HG03520 (cell line): ENCODE data around the gene CELF6.

Source experiments
- ATAC-seq: cut with Tn5 transposase; IDR thresholded peaks from one replicate; pipeline ENCODE4 v1.9.1; 2021; ENCODE audit warnings: mild to moderate bottlenecking, moderate library complexity; ENCODE audit not compliant: unreplicated experiment

The CELF6 gene

DNA sequence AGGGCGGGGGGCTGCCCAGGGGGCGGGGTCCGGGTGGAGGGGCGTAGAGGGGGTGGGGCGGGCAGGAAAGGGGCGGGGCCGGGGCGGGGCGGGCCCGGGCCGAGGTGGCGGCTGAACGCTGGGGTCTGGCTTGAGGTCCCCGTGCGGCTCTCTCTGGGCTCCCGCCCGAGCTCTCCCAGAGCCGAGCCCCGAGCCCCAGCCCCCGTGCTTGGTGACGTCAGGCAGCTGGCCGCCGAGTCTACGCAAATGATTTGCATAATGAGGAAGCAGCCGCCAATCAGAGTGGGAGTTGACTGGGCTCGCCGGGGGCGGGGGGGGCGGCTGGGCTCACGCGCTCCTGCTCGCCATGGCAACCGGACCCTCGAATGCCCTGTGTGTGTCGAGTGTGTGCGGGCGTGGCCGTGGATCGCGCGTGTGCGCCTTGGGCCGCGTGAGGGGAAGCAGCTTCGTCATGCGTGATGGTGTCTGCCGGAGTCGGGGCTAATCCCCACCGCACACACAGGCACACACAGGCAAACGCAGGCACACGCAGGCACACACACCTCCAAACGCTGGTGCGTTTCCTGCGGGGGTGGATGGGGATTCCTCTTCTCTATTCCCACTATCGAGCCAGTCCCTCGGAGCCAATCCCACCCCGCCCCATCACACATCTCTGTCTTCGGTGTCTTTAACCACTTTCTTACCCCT is at the start of gene CELF6:
Gene CELF6, minus strand, starts transcription at position 173 of the 687 bp plus-strand sequence. CDS start 283 bp downstream, outside the sequence.
- ATAC-seq, result peak; percentile 59

DNA sequence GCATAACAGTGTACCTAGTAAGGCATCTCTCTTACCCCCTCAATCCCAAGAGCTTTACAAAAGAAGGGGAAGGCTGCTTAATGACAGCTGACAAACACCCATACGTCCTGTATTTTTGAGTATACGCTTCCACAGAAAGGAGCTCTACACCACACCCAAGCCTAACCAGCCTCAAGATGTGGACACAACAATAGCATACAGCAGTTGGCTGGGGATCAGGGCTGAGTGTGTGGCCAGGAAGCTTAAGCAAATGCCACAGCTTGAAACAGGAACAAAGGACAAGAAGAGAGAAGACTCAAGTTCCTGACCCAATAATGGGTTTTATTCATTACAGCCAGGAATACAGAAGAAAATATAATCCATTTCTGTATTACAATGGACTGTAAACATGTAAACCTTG is 48.9 kb upstream of the CELF6 start:
- ATAC-seq, result no peak

- ATAC-seq, result no peak
Observed at GRCh38 chr15:72368325-72368724, 48.4 kb upstream of the CELF6 start.

GRCh38 chr15:72365844-72366243 is 45.9 kb upstream of the CELF6 start:
- ATAC-seq, result peak; percentile 50

GRCh38 chr15:72361176-72361575 is 41.2 kb upstream of the CELF6 start:
- no peak for ATAC-seq

DNA sequence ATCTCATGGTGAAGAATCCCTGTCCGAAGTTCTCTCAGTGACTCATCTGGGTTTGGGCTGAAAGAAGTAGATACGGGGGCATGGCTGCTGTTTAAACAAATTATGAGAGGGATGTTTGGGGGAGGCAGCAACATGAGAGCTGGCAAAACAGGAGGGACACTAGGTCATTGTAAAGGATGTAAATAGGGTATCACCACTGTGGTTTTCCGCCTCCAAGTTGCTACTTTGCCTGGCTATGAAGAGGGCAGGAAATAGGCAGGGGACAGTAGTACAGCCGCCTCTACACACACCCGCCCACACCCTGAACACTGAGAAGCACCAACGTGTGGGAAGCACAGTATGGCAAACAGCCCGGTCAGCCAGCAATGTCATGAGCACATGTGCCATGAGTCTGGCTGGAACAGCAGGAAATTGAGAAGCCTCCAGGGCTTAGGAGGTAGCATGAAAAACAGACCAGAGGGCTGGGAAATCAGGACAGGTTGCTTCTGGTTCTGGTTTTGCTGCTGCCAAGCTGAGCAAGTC is 38.8 kb upstream of the CELF6 start:
- no peak for ATAC-seq

DNA sequence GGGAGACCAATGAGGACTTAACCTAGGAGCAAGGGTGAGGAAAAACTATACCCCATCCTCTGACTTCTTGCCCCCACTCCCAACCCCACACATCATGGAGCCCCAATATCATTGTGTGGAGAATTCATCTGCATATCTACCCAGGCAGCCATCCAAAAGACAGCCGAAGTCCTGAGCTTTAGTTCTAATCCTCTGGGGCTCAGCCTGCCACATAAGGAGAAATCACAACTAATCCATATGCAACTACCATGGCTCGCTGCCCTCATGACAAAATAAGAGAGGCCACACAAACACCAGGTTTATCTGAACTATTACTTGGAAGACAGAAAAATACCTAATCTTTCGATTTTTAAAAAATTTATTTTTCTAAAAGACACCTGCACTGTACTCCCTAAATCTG is 38.2 kb upstream of the CELF6 start:
- ATAC-seq, result no peak

DNA sequence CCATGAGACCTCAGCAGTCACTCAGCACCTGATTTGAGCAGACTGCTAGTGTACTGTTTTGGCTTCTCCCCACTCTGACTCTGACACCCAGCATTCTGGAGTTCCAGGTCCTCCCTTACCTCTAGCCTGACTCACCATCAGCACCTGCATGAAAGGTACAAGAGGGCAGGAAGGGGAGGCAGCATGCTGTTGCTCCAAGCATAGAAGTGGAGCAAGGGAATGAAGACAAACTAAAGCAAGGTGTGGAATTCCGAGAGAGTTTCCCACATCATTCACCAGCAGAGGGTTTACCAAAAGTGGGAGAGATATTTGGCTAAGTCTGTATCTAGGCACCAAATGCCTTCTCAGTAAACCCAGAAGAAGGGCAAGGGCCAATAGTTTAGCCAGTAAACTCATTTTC is 34.5 kb upstream of the CELF6 start:
- ATAC-seq, result no peak

- no peak for ATAC-seq
Observed at GRCh38 chr15:72353266-72353665, 33.3 kb upstream of the CELF6 start.

- ATAC-seq, result no peak
Observed at GRCh38 chr15:72345806-72346205, 25.8 kb upstream of the CELF6 start.

DNA sequence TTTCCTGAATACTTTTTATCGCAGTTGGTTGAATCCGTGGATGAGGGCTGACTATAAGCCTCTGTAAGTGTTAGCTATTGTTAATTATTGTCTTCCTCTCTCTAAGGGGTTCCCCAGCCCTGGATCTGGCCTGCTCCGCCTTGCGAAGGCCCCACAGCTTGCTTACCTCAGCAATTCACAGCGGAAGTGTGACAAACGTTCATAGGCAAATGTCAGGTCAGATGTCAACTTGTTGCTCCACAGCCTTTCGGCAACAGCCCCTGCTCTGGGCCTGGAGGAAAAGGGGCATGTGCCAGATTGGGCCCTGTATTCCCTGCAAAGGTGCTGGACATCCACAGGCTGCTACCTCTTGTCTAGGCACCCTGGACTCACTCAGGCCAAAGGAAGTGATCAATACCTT is 25.3 kb upstream of the CELF6 start:
- no peak for ATAC-seq

DNA sequence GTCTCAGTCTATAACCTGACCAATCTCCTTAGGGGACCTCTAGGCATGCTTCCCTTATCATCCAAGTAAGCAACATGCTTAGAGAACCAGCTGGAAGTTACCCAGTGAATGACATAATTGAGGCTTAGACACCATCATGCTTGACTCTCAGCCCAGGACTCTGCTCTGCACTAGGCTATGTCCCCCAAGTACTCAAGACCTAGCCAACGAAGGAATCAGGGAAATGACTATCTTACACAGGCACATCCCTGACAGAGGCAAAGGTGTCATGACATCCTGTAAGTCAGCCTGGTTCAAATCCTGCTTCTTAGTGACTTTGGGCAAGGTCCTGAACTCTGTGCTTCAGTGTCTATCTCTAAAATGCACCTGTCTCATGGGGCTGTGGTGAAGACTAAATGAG is 24.6 kb upstream of the CELF6 start:
- no peak for ATAC-seq

DNA sequence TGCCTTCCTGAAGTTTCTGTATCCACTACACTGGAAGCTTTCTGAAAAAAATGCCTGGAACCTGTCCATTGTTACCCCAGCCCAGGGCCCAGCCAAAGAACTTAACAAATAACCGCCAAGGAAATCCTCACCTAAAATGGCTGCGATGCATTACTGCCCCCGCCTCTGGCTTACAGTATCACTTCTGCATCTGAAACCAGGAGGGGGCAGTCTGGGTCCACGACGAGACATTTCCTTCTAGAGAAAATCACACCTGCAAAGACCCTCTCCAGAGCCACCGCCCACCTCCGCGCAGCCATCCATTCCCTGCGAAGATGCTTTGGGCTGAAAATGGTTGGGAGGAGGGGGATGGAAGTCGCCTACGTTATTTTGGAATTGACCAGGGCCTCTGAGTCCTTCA is 22.4 kb upstream of the CELF6 start:
- no peak for ATAC-seq

DNA sequence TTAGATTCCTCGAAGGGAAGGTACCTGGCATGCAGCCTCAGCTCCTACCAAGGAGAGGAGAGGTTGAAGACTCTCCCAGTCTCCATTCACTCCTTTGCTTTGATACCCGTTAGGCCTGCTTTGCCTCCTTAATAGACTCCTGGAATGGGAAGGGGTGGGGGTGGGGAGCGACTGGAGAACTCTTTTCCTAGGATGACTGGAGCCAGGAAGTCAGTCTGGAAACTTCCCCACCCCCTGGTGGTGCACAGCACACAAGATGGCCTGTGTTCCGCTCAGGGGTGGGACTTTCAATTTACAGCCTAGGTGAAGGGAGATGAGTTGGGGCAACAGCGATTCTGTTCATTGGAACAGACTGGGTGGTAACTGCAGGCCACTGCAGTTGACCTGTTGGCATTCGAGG is 21.4 kb upstream of the CELF6 start:
- no peak for ATAC-seq

DNA sequence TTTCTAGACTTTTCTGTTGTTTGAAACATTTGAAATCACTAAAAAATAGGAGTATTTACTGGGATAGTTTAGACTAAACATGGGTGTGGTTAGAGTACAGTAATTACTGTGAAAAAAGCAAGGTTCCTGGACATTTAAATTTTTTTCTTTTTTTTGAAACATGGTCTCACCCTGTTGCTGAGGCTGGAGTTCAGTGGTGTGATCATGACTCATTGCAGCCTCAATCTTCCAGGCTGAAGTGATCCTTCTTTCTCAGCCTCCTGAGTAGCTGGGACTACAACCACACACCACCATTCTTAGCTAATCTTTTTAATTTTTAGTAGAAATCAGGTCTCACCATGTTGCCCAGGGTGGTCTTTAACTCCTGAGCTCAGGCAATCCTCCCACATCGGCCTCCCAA is 20.4 kb upstream of the CELF6 start:
- no peak for ATAC-seq

- no peak for ATAC-seq
Observed at GRCh38 chr15:72339777-72340177, 19.8 kb upstream of the CELF6 start.

DNA sequence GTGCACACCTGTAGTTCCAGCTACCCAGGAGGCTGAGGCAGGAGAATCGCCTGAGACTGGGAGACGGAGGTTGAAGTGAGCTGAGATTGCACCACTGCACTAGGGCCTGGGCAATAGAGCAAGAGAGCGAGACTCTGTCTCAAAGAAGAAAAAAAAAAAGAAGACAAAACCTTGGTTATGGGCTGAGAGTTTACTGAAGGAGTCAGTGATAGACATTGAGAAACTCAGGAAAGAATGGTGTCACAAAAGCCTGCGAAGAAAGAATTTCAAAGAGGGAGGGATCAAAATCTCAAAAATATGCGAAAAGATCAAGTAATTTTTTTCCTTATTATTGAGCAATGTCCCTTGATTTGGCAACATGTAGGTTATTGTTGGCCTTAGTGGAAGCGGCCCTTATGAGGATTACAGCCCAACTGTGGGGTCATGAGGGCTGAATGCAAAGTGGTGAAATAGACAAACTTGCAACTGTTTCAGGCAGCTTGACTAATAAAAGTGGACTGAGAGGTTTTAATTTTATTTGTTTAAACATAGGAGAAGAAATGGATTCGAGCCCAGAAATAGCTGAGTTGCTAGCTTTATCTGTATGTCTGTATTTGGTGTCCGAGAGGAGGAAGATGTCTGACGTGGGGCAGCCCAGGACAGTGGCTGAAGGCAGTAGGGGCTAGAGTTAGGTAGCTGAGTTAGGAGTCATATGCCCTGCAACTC is 18.8 kb upstream of the CELF6 start:
- ATAC-seq, result no peak

GRCh38 chr15:72338148-72338547 is 18.2 kb upstream of the CELF6 start:
- no peak for ATAC-seq

- no peak for ATAC-seq
Observed at GRCh38 chr15:72334842-72335241, 14.9 kb upstream of the CELF6 start.

- ATAC-seq, result no peak
Observed at GRCh38 chr15:72331021-72331420, 11.1 kb upstream of the CELF6 start.

GRCh38 chr15:72323752-72324151 is 3.8 kb upstream of the CELF6 start:
- no peak for ATAC-seq

- ATAC-seq, result no peak
Observed at GRCh38 chr15:72319360-72319984, 485 bp downstream of the CELF6 start.
